Measurements from ENCODE around the gene MEIS3.
A peak's percentile ranks its signal among the peaks of the same experiment; 100 is the strongest.

Gene MEIS3

DNA sequence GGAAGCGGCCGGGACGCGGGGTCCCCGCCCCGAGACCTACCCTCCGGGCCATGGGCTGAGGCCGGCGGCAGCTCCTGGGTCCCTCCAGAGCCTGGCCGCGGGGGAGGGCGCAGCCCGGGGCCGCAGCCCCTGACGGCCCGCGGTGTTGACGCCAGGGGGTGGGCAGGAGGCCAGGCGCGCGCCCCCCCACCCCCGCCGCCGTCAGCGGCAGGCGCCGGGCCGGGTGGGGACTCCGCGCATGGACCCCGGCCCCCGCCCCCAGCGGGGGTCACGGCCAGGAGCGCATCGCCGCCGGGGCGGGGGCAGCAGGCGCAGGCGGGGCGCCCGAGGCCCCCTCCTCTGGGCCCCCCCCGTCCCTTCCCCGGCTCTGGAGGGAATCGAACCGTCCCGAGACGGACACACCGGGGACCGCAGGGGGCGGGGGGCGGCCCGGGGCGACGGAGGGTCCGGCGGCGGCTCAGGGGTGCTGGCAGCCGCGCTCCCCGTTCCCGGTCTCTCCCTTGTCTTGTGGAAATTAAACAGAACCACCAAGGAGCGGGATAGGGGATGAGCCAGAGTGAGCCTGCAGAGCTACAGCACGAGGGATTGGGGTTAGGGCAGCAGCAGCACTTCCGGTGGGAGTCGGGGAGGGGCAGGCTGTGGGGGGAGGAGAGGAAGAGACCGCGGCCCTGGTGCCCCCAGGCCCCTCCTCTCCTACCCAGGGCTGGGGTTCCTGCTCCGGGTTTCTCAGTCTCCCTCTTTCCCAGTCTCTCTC lies at the start of gene MEIS3:
TSS of gene MEIS3 (minus strand) at position 498 of the 754 bp plus-strand sequence. CDS start at position 52, 446 bp downstream.
- Histone ChIP-seq H3K27ac (peak within 1 kb of the TSS in 2 of 21 experiments; percentile 2 to 73), H3K4me3 (peak within 1 kb of the TSS; percentile 14 to 44 (median 33))

DNA sequence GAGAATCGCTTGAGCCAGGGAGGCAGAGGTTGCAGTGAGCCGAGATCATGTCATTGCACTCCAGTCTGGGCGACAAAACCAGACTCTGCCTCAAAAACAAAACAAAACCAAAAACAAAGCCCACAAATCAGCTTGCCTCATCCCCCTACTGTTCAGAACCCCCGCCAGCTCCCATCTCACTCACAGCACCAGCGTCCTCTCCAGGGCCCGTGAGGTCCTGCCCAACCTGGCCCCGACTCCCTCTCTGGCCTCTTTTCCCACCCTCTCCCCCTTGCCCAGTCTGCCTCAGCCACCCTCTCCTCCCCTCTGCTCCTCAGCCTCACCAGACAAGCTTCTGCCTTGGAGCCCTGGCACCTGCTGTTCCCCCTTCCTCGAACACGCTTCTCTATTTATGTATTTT lies 48.6 kb upstream of the MEIS3 start:
- Histone ChIP-seq H3K27ac (no peak overlapping the region), H3K4me3 (no peak overlapping the region)

DNA sequence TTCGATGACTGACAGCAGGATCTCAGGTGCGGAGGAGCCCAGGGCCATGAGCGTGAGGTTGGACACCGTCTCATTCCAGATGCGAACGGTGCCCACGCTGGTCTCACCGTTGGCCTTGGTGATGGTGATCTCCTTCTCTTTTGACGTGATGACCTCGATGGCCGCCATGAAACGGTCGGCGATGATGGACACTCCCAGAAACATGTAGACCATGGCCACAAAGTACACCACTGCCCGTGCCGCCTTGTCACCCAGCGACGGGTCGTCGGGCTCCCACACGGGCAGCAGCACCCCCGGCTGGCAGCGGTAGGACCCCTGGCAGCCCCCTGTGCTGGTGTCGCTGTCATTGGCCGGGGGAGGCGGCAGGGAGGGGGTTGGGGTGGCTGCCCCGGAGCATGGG lies 46.6 kb upstream of the MEIS3 start:
- Histone ChIP-seq H3K27ac (no peak overlapping the region), H3K4me3 (no peak overlapping the region)

DNA sequence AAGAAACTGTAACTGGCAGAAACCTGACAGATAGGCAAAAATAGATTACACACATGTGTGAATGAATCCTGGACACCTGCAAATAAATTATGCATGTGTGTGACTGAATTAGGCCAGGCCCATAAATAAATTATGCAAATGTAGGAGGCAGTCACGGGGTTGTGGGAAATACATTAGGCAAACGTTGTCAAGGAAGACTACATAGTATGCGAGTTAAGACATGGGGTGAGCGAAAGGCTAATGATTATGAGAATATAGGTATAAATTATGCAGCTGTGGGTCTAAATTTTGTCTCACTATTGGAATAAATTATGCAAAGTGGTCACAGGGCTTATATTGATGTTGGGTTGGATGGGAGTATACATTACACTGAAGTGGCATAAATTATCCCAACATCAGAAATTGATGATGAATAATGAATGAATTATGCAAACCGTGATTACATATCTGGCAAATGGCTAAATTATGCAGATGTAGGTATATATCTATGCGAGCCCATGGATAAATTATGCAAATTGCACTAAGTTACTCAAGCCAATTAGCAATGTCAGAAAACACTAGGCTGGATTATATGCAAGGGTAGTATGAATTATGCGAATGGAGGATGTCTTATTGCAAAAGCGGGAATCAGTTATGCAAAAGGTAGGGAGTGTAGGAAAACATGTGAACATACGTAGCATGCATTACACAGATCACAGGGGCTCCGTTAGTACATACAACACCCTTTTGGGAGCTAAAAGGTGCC lies 45.5 kb upstream of the MEIS3 start:
- H3K27ac ChIP-seq: no peak overlapping the region
- no peak overlapping the region for H3K4me3 ChIP-seq

DNA sequence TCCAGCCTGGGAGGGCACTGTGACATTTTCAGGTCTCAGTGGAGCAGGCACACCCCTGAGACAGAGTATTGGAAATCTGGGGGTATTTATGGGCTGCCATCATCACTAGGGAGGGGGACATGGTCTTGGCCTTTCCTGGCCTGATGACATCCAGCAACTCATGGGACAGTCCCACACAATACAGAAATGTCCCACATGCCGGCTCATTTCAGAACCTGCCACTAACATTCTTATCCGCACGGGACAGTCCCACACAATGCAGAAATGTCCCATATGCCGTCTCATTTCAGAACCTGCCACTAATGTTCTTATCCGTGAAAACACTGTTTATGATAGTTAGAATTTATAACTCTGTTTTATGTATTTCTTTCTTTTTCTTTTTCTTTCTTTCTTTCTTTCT lies 42.5 kb upstream of the MEIS3 start:
- Histone ChIP-seq H3K27ac (no peak overlapping the region), H3K4me3 (no peak overlapping the region)

DNA sequence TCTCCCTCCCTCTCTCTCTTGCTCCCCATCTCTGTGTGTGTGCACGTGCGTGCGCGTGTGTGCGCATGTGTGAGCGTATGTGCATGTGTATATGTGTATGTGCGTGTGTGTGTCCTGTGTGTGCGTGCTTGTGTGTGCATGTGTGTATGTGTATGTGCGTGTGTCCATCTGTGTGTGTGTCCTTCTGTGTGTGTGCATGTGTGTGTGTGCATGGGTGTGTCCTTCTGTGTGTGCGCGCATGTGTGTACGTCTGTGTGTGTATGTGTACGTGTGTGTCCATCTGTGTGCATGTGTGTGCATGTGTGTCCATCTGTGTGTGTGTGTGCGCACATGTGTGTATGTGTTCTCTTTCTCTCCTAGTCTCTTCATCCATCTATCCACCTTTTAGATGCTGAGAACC lies 40.1 kb upstream of the MEIS3 start:
- H3K27ac ChIP-seq: no peak overlapping the region

DNA sequence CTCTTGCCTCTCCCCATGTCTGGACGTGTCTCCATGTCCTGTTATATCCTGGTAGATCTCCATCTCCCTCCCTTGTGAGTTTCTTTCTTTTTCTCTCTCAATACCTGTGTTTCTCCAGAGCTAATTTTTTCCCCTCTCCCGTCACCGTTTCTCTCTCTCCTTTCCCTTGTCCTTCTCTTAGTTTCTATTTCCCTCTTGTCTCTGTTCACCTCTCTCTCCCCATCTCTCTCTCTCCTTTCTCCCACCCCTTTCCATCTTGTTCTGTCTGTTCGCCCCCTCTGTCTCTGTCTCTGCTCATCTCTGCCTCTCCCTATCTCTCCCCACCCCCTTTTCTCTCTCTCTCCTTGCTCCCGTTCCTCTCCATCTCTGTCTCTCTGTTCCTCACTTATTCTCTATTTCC lies 39.3 kb upstream of the MEIS3 start:
- Histone ChIP-seq H3K27ac (no peak overlapping the region), H3K4me3 (no peak overlapping the region)

More for the DNA sequence above, 40.1 kb upstream of the MEIS3 start:
- H3K4me3 ChIP-seq: no peak overlapping the region

DNA sequence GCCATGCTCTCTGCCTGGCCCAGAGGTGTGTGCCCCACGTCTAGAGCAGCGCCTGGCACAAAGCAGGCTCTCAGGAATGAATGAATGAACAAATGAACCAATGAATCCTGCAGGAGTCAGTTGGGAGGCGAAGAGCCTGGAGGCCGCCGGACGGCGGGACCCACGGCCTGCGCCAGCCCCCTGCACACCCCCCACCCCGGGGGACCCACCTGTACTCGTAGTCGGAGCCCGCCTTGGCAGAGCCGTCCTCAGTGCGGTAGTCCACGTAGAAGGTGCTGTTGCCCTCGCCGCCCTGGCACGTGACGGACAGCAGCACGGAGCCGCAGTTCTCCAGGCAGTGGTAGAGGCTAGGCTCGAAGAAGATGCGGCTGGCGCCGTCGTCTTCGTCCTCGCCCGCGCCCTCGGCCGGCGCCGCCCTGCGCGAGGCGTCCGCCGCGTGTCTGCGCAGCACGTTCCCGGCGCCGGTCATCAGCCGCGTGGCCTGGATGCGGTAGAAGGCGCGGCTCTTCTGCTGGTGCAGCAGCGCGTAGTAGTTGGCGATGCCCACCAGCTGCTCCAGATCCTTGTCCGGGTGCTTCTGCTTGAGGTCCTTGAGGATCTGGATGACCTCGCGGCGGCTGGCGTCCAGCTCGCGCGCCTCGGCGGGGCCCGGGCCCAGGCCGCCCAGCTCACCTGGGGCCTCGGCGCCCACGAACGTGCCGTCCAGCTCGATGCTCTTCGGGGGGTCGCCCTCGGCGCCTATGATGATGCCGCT lies 37.6 kb upstream of the MEIS3 start:
- peak overlapping the region in 1 of 7 experiments; percentile 6 for H3K4me3 ChIP-seq
- H3K27ac ChIP-seq: no peak overlapping the region

DNA sequence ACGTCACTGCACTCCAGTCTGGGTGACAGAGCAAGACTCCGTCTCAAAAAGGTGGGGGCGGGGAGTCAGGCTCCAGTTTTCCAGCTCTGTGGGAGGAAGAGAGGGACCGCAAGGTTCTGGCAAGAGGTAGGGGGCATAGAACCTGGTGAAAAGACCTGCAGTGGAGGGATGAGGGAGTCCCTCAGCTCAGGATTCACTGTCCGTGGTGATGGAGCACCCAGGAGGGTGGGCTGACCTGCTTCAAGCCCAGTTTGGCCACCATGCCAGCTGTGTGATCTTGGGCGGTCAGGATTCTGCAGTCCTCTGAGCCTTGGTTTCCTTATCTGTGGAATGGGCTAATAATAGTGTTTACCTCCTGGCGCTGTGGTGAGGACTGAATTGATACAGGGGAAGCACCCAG lies 31.2 kb upstream of the MEIS3 start:
- Histone ChIP-seq H3K4me3 (no peak overlapping the region), H3K27ac (no peak overlapping the region)

DNA sequence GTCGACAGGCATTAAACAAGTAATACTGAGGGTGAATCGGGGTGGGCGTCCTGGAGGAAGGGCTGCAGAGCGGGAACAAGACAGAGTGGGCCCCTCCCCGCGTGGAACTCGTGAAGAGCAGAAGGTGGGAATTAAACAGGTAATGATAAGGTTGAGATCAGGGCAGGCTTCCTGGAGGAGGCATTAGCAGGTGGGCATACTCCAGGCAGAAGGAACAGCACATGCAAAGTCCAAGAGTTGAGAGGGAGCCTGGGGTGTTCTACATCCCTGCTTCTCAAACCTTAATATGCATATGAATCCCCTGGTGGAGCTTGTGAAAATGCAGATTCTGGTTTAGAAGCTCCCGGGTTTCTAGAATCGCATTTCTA lies 29.0 kb upstream of the MEIS3 start:
- Histone ChIP-seq H3K27ac (no peak overlapping the region), H3K4me3 (no peak overlapping the region)

DNA sequence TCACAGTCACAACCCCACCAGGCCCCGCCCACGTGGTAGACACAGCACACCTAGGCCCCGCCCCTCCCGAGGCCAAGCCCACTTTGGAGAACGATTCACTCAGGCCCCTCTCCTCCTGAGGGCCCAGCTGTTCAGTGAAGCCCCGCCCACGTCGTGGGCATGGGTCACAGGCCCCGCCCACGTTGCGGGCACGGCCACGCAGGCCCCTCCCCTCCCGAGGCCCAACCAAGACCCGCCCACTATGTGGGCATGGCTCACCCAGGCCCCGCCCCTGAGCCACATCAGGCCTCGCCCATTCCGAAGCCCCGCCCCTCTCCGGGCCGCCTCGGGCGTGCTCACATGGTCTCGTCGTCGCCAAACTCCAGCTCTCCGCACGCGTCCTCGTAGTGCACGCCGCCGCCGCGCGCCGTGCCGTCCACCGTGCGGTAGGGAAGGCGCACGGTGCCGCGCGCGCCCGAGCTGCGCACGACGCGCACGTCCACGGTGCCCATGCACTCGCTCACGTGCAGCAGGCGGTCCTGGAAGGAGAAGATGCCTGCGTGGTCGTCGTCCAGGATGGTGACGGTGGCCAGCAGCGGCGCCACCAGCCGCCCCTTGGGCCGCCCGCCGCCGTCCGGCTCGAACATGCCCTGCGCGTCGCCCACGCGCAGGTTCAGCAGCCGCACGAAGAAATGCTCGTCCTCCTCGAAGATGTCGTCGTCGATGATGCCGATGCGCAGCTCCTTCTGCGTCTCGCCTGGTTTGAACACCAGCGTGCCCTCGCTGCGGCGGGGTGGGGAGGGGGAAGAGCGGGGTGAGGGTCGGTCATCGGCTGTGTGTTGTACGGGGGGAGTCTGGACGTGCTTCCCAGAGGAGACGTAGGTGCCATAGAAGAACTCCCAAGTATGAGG lies 28.4 kb upstream of the MEIS3 start:
- peak overlapping the region in 1 of 7 experiments; percentile 6 for H3K4me3 ChIP-seq
- no peak overlapping the region for H3K27ac ChIP-seq

DNA sequence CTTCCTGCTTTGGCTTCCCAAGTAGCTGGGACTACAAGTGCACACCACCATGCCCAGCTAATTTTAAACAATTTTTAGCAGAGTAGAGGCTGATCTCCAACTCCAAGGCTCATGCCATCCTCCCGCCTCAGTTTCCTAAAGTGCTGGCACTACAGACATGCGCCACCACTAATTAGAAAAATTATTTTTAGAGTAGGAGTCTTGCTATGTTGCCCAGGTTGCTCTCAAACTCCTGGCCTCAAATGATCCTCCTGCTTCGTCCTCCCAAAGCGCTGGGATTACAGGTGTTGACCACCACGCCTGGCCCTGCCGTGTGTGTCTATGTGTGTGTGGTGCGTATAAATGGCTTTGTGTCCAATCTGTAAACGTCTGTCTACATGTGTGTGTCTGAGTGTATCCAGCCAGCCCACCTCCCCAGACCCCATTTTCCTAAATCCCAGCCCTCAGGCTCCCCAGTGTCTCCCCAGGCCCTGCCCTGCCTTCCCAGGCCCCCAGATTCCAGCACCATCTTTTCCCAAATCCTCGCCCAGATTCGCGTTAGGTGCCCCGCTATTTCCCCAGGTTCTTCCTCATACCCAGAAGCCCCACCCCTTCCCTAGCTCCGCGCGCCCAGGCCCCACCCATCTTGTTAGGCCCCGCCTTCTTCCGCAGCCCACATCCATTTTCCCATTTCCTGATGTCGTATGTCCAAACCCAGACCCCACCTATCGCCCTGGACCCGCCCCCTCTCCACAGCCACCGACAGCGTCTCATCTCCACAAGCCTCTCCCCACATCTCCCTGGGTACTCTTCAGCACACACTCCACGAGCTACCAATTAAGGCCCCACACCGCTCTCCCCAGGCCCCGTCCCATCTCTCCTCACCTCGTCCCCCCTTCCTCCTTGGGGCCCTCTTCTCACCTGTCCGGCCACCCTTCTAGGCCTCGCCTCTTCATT lies 27.5 kb upstream of the MEIS3 start:
- H3K27ac ChIP-seq: no peak overlapping the region

DNA sequence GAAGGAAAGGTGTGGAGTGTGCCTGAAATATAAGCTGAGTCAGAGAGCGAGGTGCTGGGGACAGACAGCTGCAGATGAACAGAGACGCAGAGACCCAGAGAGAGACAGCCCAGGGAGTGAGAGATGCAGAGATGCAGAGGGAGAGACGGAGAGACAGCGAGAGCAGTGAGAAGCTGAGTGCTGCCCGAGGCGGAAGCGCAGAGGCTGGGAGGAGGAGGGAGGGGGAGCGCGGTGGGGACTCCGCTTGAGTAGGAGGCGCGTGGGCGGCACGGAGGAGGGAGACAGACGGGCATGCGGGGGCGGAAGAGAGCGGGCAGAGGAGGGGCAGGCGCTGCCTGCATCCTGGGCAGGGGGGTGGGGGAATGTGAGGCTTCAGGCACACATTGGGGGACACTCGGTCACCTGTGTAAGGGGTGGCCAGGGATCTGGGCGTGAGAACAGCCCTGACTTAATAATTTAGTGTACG lies 26.6 kb upstream of the MEIS3 start:
- no peak overlapping the region for H3K27ac ChIP-seq
- H3K4me3 ChIP-seq: peak overlapping the region in 1 of 7 experiments; percentile 0

More for the DNA sequence above, 27.5 kb upstream of the MEIS3 start:
- no peak overlapping the region for H3K4me3 ChIP-seq

DNA sequence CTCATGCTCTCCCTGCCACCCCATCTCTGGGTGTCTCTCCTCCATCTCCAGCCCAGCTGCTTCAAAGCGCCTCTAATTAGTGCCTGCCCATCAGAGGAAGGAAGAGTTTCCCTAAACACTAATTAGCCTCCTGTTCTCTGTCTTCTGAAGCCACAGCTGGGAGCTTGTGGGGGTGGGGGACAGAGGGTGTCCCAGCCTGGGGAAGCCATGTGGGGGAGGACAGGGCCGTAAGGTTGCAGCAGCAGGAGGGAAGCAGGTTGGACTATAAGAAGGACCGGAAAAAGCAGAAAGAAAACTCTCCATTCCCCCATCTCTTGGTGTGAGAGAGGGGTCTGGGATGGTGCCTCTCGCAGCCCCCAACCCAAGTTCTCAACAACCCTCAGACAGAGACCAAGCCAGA lies 26.2 kb upstream of the MEIS3 start:
- no peak overlapping the region for H3K27ac ChIP-seq

DNA sequence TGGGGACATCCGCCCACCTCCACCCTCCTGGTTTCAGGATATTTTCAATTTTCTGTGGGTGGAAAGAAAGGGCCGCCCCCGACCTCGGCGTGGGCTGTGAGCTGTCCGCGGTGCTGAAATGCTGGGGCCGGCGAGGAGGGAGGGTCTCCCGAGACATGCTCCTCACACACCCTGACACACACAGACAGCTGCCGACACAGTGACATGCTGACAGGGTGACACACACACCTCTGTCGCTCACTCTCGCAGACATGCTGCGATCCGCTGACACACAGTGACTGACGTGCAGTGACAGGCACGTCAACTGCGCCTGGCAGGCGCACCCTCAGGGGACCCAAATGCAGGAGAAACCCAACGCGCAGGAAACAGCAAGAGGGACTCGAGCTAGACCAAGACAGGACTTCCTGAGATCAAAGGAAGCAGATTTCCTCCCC lies 25.1 kb upstream of the MEIS3 start:
- Histone ChIP-seq H3K4me3 (no peak overlapping the region), H3K27ac (no peak overlapping the region)

More for the DNA sequence above, 26.2 kb upstream of the MEIS3 start:
- no peak overlapping the region for H3K4me3 ChIP-seq

DNA sequence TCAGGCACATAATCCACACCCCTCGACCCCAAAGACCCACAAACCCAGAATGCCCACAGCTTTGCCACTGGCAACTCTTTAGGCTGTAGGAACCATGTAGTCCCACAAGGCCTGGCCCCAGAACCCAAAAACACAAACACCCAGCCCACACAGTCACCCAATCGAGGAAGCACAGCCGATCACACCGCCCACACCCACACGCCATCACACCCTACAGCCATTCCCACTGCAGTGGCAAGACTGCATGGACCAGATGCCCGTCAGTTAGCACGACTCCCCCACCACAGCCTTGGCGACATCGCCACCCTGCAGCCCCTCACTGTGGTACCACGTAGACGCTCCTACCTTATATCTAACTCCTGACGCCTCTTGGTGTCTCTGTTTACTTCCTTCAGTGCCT lies 24.0 kb upstream of the MEIS3 start:
- Histone ChIP-seq H3K27ac (no peak overlapping the region), H3K4me3 (no peak overlapping the region)

DNA sequence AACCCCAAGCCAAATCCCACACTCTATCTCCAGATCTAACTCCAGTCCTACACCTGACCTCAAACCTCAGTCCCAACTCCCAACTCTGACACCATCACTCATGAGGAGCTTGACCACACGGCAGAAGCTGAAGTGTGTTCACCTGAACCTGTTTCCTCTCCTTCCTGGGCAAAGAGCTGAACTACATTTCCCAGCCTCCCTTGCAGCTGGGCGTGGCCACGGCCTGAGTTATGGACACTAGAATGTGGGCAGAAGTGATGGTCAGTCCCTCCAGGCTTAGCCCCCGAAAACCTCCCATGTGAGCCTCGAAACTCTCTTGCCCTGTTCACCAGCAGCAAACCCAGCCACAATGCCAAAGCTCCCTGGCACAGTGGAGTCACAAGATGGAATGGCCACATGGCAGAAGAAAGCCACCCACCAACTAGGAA lies 19.5 kb upstream of the MEIS3 start:
- Histone ChIP-seq H3K27ac (no peak overlapping the region), H3K4me3 (no peak overlapping the region)

DNA sequence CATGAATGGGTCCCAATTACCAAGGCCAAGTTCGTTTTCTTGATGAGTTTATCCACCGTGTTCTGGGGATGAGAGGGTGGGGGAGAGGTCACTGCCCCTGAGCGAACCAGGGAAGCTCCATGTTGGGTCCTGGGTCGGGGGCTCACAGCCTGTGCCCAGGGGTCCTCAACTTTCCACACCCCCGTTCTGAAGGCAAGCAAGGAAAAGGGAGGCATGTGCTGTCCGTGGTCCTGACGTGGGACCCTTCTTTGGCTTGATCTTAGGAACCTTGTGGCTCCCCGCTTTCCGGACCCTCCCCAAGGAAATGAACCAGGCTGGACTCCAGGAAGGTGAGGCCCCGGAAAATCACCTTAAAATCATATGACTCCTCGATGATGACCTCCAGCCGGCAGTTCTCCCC lies 18.2 kb upstream of the MEIS3 start:
- H3K4me3 ChIP-seq: no peak overlapping the region
- no peak overlapping the region for H3K27ac ChIP-seq

All from skin epidermis (tissue), 12 donors.